Heart right ventricle (tissue), 16 donors: ENCODE results near the gene PGBD1. TPM values are rescaled to one million over a fixed set of nuclear protein-coding genes. Genes with fewer than 3 reads are reported as not detected.
A peak's percentile ranks its signal among the peaks of the same experiment; 100 is the strongest.

Experiments used
- ATAC-seq, 8 donors: fragments of 200-7000 bp; cut with Tn5 transposase; one replicate each; pipeline ENCODE4 v1.9.1; 2020; ENCODE audit warnings: mild to moderate bottlenecking in 8 of 8, moderate library complexity in 8 of 8, moderate number of reproducible peaks in 1 of 8
- DNase-seq, 2 donors: peaks; one replicate each; pipeline ENCODE4 v3.0.0-alpha.2; 2020
- H3K27ac ChIP-seq, 10 donors: fragments of 200-600 bp; sonication (generic) in 2 of 10; one replicate each; pipeline versions ENCODE4 v1.5.0 to v1.8.0; 2020 to 2022; ENCODE audit warnings: mild to moderate bottlenecking in 3 of 10
- H3K27me3 ChIP-seq, 7 donors: fragments of 200-600 bp; one replicate each; pipeline ENCODE4 v1.8.0; 2021 to 2022; ENCODE audit warnings: mild to moderate bottlenecking in 2 of 7
- H3K36me3 ChIP-seq, 9 donors: fragments of 200-600 bp; sonication (generic) in 1 of 9; one replicate each; pipeline versions ENCODE4 v1.5.0 to v1.8.0; 2020 to 2022; ENCODE audit warnings: mild to moderate bottlenecking in 2 of 9
- H3K4me1 ChIP-seq, 9 donors: fragments of 200-600 bp; sonication (generic) in 1 of 9; one replicate each; pipeline versions ENCODE4 v1.5.0 to v1.8.0; 2020 to 2022; ENCODE audit warnings: mild to moderate bottlenecking in 4 of 9
- H3K4me3 ChIP-seq, 10 donors: fragments of 200-600 bp; sonication (generic) in 2 of 10; one replicate each; pipeline versions ENCODE4 v1.5.0 to v1.8.0; 2020 to 2022; ENCODE audit warnings: mild to moderate bottlenecking in 7 of 10, moderate library complexity in 2 of 10
- H3K9me3 ChIP-seq, 11 donors: fragments of 200-600 bp in 10 of 11; sonication (generic) in 2 of 11; one replicate each; pipeline versions ENCODE4 v1.5.0 to v1.8.0; 2013 to 2022; ENCODE audit warnings: mild to moderate bottlenecking in 2 of 11, control low read depth in 1 of 11, moderate library complexity in 1 of 11
- WGBS, 2 donors: extraction: QIAGEN DNeasy Blood & Tissue Kit; methylation state at CpG; one replicate each; pipeline ENCODE4 v1.1.7; 2013; ENCODE audit warnings: inconsistent platforms in 1 of 2; 5-methylcytosine and 5-hydroxymethylcytosine counted together
- intact Hi-C, 10 donors: fragments of 100-400 bp; cut with DNase I; formaldehyde crosslinking; loops; one replicate each; pipeline versions ENCODE4 v1.11.1 to v1.14.2; 2022
- polyA plus RNA-seq, 2 donors: library from polyadenylated mRNA; stranded (reverse); fragments of 200-250 nt; gene quantifications; one replicate each; pipeline ENCODE4 v1.2.3, GENCODE V29; 2013
- total RNA-seq, 10 donors: library from RNA; stranded (reverse); fragmentation: NEBNext Ultra II Directional in 3 of 10; extraction: Animal tissue kit (Norgen Biotek cat#: 25700) in 3 of 10; gene quantifications; one replicate each; pipeline versions ENCODE4 v1.2.1 to v1.2.4, GENCODE V29; 2021 to 2023
- TF ChIP-seq, protein P1 (sequence below), 9 donors: fragments of 200-600 bp; sonication (generic) in 2 of 9; IDR thresholded peaks; one replicate each; pipeline versions ENCODE4 v1.5.0 to v1.8.0; 2021 to 2022; ENCODE audit warnings: antibody characterized with exemption in 9 of 9, mild to moderate bottlenecking in 5 of 9, moderate library complexity in 1 of 9
- donor health status: Arrhythmogenic right ventricular cardiomyopathy.
- donor health status: ischemic (EF 13 %, LVEDD 7.1; RV severe dilation, severe dysfunction).
- donor health status: healthy with polysubstance abuse.
- donor health status: DM: no; HTN: yes; CAD: no.
- donor health status: DM: no; HTN: no; CAD: no.
- donor health status: ischemic (EF 25% LVEDD 6.9; RV normal size, moderate dysfunction).
- donor health status: ischemic (EF 25% LVEDD 5.7; RV mildly dilated, moderate dysfunction).
- donor health status: healthy.
- donor health status: DM: yes; HTN: yes; CAD: no.
- donor health status: Ischemic cardiomyopathy.
- donor health status: ischemic (EF 35%, LVEDD 5.7; RV mildly dilated, moderate dysfunction).
- donor health status: nonischemic (EF 11% LVEDD 7.7; RV severe dilation, severe dysfunction).
- donor health status: DM: yes; HTN: yes; CAD: no.
- donor health status: PGD.
- donor health status: ischemic (EF 29% LVEDD 5.4; RV normal size, mild dysfunction).
- donor health status: nonischemic (EF 23%, LVEDD 6.1; RV moderate dilation, normal function).

The PGBD1 gene
- total and polyA plus RNA-seq, 12 donors = 1.6 to 4.6 (median 2.8) TPM

DNA sequence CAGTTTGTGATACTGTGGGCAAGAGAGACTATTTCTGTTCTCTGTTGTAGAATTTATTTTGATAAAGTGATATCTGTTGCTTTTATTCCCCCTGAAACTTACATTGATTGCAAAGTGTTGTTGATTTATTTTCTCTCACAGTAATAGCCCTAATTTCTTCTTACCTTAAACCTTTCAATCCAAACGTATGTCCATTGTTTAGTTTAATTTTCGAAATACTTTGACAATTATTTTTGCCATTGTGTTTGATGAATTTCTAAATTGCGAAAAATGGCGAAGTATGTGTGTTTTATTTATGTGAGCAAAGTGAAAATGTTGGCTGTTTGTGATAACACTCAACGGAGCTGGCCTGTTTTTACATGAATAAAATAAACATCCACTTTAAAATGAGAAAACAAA is 14.8 kb upstream of the PGBD1 start:
- intact Hi-C loops = loop anchor here in 5 of 10 donors (1.0 to 10.0 kb wide), 6 partner anchors 14 to 129 kb away; partner anchors contain the start of genes ZSCAN31 (in 2 of the 5) and ZKSCAN4 (in 1 of the 5)
- Histone ChIP-seq H3K36me3 (peaks cover 0 to 8% (median 0%) of the 10 kb centered on the region in 9 donors), H3K9me3 (no peaks in the 10 kb centered on the region), H3K4me3 (peak overlapping the region; percentile 48 to 90 (median 80)), H3K27ac (peak overlapping the region; percentile 67 to 97 (median 84)), H3K4me1 (peaks cover 0 to 37% (median 18%) of the 10 kb centered on the region in 9 donors), H3K27me3 (no peaks in the 10 kb centered on the region)
- 11 to 13% methylated on average over 5 of the region's 5 CpGs for WGBS, 2 donors
- DNase-seq = no peak
- TF ChIP-seq, protein P1, sequence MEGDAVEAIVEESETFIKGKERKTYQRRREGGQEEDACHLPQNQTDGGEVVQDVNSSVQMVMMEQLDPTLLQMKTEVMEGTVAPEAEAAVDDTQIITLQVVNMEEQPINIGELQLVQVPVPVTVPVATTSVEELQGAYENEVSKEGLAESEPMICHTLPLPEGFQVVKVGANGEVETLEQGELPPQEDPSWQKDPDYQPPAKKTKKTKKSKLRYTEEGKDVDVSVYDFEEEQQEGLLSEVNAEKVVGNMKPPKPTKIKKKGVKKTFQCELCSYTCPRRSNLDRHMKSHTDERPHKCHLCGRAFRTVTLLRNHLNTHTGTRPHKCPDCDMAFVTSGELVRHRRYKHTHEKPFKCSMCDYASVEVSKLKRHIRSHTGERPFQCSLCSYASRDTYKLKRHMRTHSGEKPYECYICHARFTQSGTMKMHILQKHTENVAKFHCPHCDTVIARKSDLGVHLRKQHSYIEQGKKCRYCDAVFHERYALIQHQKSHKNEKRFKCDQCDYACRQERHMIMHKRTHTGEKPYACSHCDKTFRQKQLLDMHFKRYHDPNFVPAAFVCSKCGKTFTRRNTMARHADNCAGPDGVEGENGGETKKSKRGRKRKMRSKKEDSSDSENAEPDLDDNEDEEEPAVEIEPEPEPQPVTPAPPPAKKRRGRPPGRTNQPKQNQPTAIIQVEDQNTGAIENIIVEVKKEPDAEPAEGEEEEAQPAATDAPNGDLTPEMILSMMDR (IDR thresholded peaks at IDR 0.05) = no peak
- no peak for ATAC-seq

DNA sequence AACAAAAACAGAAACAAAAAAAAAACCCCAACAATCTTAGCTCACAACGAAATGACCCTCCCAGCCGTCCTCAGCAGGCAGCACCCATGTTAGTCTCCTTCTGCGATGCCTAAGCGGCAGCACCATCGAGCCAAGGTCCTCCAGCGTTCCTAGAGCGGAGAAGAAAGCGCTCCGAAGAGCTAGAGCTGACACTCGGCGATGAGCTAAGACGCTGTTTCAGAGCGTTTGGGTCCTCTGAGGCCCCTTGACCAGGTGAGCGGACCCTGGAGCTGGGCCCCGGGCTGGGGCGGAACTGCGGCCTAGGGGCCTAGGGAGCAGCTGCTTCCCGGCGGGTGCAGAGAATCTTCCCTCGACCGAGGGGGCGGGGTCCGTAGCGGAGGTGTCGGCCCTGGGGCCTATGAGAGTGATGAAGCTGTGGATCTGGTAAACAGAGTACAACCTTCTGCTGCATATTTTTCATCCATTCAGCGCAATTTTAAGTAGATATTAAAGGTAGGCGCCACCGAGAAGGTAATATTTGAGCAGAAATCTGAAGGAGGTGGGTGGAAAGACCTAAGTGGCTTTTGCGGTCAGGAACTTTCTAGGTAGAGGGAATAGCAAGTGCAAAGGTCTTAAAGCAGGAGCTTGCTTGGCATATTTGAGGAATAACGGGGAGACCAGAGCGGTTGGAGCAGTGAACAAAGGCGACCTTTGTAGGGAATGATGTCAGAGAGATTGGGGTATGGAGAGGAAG is 14.2 kb upstream of the PGBD1 start, which contains the start of gene ZSCAN26:
TSS of gene ZSCAN26 (plus strand) at position 182 of the 733 bp plus-strand sequence. CDS start 4,777 bp downstream, outside the sequence.
- Histone ChIP-seq H3K27ac (peak within 1 kb of the TSS; percentile 67 to 97 (median 84)), H3K4me1 (peaks cover 0 to 37% (median 18%) of the 10 kb centered on the region in 9 donors), H3K27me3 (no peaks in the 10 kb centered on the region), H3K4me3 (peak within 1 kb of the TSS; percentile 48 to 90 (median 80)), H3K36me3 (peaks cover 0 to 14% (median 5%) of the 10 kb centered on the region in 9 donors), H3K9me3 (no peaks in the 10 kb centered on the region)
- 0 to 1% methylated on average over 32 of the region's 32 CpGs for WGBS, 2 donors
- ATAC-seq (peak; percentile 95 to 99 (median 98)), DNase-seq (peak; percentile 87 to 91)
- intact Hi-C loops = loop anchor here in 5 of 10 donors (1.0 to 10.0 kb wide), 7 partner anchors 8 to 130 kb away; partner anchors contain the start of genes ZSCAN31 (in 2 of the 5), NKAPL (in 1 of the 5) and ZKSCAN4 (in 1 of the 5)
- TF ChIP-seq, protein P1 (IDR thresholded peaks at IDR 0.05) = no peak

DNA sequence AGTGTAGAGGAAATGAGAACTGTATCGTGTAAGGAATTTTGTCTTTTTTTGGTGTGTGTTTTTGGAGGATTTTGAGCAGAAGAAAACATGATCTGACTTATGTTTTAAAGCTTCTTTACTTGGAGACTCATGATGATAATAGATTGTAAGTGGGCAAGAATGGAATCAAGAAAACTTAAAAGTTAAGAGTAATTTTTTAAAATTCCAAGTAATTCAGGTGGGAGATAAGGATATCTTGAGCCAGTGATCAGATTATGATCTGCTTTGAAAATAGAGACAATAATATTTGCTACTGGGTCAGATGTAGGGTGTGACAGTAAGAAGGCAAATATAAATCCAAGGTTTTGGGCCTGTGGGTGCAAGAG is 13.7 kb upstream of the PGBD1 start:
- Histone ChIP-seq H3K4me3 (peak overlapping the region; percentile 48 to 90 (median 80)), H3K27ac (peak overlapping the region in 9 of 10 donors; percentile 76 to 97 (median 85)), H3K4me1 (peaks cover 0 to 37% (median 18%) of the 10 kb centered on the region in 9 donors), H3K27me3 (no peaks in the 10 kb centered on the region), H3K9me3 (no peaks in the 10 kb centered on the region), H3K36me3 (peaks cover 0 to 19% (median 9%) of the 10 kb centered on the region in 9 donors)
- 0 to 14% methylated on average over 1 of the region's 1 CpG for WGBS, 2 donors
- TF ChIP-seq, protein P1 (IDR thresholded peaks at IDR 0.05) = no peak
- intact Hi-C loops = loop anchor here in 5 of 10 donors (1.0 to 10.0 kb wide), 6 partner anchors 8 to 130 kb away; partner anchors contain the start of genes ZSCAN31 (in 2 of the 5) and NKAPL (in 1 of the 5)
- no peak for DNase-seq
- no peak for ATAC-seq

DNA sequence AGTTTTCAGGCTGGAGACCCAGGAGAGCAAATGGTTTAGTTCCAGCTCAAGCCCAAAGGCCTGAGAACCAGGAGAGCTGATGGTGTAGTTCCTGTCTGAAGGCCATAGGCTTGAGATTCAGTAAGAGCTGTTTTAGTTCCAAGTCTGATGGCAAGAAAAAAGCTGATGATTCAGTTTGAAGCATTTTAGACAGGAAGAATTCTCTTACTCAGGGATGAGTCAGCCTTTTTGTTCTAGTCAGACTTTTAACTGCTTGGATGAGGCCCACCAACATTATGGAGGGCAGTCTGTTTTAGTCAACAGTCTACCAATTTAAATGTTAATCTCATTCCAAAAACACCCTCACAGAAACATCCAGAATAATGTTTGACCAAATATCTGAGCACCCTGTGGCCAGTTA is 11.9 kb upstream of the PGBD1 start:
- DNase-seq (no peak), ATAC-seq (peak in 1 of 8 donors; percentile 39)
- H3K27ac ChIP-seq = peak overlapping the region in 1 of 10 donors; percentile 27
- TF ChIP-seq, protein P1 (IDR thresholded peaks at IDR 0.05) = no peak
- no peak overlapping the region for H3K4me3 ChIP-seq
- H3K36me3 ChIP-seq = peaks cover 0 to 37% (median 27%) of the 10 kb centered on the region in 9 donors
- H3K27me3 ChIP-seq = no peaks in the 10 kb centered on the region
- H3K4me1 ChIP-seq = peaks cover 0 to 44% (median 18%) of the 10 kb centered on the region in 9 donors
- H3K9me3 ChIP-seq = no peaks in the 10 kb centered on the region
- intact Hi-C loops = loop anchor here in 5 of 10 donors (5.0 to 10.0 kb wide), 5 partner anchors 68 to 132 kb away; partner anchors contain the start of gene ZSCAN31 (in 2 of the 5)
